ENCODE measurements around the gene STT3B.
"Not testable (repeated sequence)": the region's sequence is repeated elsewhere in the genome, so short reads cannot be mapped to it uniquely, and the experiment has no call there.

The STT3B gene

DNA sequence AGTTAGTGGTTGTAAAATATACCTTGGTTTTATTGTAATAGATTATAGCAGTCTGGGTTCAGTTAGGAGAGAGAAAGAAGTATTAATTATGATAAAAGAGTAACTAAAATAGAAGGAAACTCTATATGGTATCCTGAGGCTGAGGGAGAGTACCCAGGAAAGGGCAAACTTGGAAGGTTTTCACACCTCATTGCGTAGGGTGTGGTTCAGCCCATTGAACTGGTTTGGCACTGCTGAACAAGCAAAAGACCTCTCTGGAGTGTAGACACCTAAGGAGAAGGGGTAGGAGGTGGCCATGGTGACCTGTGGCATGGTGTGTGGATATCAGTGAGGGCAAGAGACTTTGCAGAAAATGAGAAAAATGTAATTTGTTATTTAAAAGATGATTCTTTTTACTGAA is 63.5 kb downstream of the STT3B start:
- no peak for DNase-seq

DNA sequence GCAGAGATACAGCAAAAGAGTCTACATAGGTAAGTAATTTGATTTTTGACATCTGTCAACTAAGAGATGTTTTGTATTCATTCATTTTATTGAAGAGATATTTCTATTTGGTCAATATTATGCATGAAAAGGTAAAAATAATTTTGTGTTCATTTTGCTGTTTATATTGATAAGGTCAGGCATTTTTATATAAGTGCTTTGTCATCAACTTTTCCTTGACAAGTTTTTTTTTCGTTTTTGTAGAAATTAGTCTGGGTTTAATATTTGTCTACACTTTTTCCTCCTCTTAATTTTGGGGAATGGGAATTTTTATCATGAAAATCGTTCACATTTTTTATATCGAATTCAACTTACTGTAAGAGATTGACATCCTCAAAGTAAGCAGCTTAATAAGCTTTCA is 67.7 kb downstream of the STT3B start:
- DNase-seq = no peak

DNA sequence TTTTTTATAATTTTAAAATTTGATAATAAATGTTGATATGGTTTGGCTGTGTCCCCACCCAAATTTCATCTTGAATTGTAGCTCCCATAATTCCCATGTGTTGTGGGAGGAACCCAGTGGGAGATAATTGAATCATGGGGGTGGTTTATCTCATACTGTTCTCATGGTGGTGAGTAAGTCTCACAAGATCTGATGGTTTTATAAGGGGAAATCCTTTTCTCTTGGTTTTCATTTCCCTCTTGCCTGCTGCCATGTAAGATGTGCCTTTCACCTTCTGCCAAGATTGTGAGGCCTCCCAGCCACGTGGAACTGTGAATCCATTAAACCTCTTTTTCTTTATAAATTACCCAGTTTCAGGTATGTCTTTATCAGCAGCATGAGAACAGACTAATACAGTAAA is 72.6 kb downstream of the STT3B start:
- DNase-seq = not testable (repeated sequence)

DNA sequence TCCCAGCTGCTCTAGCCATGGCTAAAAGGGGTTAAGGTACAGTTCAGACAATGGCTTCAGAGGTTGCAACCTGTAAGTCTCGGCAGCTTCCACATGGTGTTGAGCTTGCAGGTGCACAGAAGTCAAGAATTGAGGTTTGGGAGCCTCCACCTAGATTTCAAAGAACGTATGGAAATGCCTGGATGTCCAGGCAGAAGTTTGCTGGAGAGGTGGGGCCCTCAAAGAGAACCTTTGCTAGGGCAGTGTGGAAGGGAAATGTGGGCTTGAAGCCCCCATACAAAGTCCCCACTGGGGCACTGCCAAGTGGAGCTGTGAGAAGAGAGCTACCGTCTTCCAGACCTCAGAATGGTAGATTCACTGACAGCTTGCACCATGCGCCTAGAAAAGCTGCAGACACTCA is 73.7 kb downstream of the STT3B start:
- no peak for DNase-seq

DNA sequence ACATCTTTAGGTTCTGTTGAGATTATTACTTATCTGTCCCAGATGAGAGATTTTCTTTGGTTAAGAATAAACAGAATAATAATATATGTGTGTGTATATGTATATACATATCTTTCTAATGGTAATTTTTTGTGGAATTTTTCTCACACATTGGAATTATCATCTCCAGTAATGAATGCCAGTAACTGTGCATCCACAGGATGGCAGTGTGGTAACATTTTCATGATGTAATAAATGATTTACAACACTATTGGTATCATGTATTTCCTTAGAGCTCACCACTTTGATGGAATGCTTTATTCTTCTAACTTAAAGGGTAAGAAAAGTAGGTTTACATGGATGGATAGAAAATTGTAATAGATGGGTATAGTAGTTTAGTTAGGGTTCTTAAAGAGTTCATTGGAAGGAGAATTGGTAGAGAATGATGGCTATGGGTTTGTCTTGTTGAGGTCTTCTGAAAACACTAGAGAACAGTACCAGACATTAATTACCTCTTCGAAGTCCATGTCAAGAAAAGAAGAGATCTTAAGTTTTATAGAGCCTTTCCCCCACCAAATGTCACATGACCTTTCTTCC is 78.1 kb downstream of the STT3B start:
- DNase-seq = no peak

DNA sequence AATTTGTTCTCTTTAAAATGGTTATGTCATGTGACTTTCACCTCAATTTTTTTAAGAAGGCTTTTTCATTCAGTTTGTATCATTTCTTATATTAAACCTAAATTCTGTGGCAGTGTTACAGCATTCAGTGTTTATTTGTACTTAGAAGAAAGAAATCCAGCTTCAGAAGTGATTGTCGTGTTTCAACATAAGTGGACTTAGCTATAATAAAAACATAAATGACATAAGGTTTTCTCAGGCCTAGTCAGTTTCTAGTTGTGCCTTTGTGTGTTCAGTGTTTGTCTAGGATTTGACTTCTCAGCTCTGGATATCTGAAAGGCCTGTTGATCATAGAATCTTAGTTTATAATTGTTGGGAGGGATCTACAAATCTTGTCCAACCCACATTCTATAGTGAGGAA is 80.5 kb downstream of the STT3B start:
- DNase-seq = no peak

DNA sequence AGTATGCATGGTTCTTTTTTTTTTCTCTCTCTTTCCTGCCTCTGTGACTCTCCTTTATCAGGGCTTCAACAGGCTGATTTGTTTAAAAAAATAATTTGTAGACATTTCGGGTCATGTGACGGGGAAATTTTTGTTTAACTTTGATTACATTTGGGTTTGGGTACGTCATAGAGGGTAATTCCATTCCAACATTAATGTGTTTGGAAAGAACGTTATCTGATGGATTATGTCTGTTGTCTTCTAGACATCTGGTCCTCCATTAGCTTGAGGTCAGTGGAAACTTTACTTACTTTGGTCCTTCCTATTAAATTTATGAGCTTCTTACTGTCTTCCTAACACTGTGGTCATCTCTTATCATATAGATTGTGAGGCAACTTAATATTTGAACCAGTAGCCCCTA is 80.9 kb downstream of the STT3B start:
- no peak for DNase-seq

DNA sequence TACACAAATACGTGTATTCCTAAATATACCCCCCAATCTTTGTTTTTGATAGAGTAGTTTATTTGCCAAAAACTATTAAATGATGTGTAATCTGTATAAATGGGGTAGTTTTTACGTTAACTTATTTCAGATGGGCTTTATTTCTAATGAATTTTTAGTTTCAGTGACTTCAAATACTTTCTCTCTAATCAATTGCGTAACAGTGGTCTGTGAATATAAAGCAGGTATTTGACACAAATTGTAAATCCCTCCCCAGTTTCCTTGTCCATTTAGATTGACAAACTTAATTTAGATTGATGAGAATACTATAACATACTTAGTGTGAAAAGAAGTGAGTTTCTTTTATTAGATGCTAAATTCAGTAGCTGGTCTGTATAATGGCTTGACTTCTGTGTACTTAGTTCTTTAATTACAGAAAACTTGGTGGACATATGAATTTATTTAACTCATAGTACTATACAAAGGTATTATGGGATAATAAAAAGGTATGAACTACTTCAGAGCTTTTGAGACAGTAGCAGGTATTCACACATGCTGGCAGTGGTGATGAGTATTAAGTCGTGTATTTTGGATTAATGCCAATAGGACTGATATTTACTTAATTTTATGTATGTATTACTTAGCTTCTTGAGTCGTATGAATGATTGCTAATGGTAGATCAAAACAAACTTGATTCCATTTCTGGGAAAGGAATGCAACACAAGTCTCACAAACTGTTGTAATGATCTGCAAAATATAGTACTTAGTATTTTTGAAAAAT is 81.6 kb downstream of the STT3B start:
- no peak for DNase-seq

DNA sequence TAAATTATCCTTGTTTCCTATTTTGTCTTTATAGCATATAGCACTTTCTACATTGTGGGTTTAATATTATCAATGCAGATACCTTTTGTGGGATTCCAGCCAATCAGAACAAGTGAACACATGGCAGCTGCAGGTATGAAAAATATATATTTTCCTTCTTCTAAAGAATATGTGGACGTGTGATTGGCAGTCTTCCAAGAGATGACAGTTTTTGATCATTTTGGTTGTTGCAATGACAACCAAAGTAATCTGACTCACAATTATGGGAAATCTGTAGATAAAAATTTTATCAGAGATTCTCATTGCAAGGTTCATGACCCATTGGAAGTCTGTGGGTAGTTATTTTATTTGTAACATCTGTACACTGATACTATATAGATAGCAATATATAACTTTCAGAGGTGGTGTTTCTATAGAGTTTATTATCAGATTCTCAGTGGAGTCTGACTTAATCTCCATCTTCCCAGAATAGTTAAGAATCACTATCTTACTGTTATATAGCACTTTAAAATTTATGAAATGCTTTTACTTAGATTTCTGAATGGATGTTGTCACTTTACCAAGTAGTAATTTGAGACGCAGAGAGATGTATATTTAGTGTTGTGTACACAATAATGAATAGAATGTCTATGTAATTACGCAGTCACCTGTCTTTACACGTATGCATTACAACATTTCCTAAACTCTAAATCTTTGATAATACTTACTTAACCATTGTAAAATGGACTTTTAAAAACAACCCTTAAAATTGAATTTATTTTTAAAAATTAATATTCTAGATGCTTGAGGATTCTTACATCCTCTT is 82.5 kb downstream of the STT3B start:
- DNase-seq = no peak

DNA sequence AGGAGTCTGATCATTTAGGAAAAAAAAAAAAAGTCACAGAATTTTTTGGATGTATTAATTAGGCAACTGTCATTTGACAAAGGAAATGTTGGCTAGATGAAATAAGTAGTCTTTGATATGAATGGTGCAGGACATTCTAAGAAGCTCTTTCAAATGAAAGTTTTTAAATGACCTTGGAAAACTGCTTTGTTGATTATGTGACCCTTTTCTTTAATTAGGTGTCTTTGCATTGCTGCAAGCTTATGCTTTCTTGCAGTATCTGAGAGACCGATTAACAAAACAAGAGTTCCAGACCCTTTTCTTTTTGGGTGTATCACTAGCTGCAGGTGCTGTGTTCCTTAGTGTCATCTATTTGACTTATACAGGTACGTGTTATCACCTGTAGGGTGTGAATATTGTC is 84.0 kb downstream of the STT3B start:
- DNase-seq = no peak

DNA sequence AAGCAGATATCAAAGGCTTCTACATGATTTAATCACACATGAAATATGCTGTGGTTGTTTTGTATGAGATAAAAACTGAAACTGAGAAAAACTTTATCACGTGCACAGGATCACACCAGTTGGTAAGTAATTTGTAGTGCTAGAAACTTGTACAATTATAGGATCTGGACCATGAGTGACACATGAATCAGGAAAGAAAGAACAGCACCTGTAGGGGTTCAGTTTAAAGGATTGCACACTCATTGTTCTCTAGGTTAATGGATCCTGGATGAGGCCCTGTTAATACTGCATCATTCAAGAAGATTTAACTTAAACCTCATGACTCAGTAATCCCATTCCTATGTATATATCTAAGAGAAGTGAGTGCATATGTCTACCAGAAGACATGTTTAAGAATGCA is 87.9 kb downstream of the STT3B start:
- DNase-seq = no peak

DNA sequence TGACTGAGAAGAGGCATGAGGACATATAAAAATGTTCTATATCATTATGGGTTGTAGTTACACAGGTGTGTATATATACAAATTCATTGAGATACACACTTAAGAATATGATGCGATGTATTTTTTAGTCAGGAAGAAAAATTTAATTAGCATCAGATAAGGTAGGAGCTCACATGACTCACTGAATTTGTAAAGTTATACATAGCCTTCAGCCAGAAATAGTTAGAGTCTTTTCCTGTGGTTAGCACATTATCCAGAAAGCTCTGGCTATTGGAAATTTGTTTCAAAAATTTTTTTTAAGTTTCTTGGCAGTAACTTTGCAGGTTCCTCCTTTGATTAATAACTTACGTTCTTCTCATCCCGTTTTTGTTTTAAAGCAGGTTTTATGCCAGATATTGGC is 88.6 kb downstream of the STT3B start:
- DNase-seq = no peak

DNA sequence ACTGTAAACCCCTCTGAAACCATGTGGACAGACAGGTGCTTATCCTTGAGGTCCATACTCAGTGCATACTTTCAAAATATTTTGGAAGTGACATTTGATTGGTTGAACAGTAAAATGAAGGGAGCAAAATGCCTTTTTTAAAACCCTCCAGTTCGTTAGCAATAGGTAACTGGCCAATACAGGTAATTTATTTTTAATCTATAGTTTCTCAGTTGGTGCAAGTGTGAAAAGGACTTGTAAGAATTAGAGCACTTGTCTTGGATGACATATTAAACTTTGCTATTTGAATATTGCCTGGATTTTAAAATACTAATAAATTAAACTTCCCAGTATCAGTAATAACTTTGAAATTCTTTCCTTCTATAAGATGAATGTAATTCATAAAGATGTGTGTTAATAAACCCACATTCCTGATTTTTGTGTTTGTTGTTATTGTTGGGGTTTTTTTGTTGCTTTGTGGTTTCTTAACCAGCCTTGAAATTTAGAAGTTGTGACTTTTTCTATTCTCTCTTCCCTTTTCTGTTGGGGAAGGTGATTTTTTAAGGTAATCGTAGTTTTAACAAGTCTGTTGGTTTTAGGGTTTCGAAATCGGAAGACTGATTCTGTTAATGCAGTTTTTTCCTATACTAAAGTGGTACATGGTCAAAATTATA is 90.0 kb downstream of the STT3B start:
- DNase-seq = no peak

DNA sequence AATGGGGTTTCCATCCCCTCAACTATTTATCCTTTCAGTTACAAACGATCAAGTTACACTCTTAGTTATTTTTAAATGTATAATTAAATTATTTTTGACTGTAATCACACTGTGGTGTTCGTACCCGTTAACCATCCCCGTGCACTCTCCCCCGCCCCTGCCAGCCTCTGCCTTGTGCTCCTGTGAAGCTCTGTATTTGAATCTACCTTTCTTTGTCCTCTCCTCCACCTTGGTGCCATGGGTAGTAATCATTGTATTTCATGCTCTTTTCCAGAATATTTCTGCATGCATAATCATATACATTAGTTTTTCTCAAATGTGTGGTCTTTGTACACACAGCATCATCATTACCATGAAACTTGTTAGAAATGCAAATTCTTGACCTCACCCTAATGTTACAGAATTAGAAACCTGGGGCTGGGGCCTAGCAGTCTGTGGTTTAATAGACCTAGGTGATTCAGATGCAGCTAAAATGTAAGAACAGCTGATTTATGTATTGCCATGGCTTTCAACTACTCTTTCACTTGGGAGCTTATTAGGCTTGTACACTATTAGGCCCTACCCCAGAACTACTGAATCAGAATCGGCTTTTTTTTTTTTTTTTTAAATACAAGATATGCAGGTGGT is 91.5 kb downstream of the STT3B start:
- DNase-seq = no peak

DNA sequence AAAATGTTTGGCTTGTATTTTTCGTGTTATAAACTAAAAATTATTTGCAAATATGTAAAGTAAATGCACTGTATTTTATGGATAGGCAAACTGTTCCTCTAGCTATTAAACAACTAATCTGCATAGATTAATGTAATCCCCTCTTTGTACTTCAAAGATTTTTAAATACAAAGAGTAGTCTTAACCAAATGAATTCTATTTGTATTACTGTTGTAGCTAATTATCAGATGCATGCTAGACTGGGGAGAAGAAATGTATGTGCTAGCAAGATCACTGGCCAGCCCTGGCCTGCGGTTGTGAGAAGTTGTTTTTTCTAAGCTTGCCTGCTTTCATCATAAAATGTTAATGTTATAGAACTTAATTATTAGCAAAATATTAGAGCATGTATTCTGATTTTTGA is 92.6 kb downstream of the STT3B start:
- no peak for DNase-seq

DNA sequence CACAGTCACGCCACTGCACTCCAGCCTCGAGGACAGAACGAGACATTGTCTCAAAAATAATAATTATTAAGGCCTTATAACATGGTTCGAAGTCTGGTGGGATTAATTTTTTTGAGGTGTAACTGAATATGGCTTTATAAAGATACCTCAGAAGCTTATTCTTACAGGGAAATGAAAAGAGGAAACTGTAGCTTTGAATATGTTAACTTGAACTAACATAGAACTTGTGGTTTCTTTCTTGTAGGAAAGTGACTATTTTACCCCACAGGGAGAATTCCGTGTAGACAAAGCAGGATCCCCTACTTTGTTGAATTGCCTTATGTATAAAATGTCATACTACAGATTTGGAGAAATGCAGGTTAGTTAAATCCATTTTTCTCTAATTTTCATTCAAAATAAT is 96.3 kb downstream of the STT3B start:
- no peak for DNase-seq

DNA sequence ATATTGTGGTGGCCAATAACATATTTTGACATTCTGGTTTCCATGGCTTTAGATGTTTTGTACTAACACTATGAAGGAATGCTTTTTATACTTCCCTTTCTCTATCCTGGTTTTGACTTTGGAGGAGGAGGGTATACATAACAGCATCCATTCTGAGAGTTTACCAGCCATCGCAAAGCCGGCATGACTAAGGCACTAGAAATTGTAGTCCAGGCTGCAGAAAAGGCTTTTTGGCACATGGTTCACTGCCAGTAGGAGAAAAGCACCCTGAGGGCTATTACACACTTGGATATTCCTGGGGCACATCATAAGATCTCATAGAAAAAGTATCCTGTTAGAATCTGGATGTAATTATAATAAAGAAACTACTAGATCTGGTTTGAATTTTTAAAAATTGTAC is 101.8 kb downstream of the STT3B start:
- DNase-seq = no peak

DNA sequence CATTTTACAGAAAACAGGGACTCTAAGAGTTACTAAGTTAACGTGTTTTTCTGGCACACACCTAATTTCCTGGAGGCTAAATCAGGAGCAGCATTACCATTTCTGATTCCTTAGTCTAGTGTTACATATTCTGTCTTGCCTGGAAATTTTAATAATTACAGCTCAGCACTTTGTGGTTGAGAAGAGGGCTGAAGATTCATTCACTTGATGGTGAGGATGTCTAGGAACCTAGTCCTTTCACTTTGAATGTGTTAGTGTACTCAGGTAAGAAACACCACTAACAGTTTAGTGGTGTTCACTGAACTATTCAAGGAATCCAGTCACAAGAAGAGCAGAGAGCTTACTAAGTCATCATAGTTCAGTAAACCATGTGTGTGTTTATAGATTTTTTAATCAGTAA is 102.8 kb downstream of the STT3B start:
- DNase-seq = no peak

DNA sequence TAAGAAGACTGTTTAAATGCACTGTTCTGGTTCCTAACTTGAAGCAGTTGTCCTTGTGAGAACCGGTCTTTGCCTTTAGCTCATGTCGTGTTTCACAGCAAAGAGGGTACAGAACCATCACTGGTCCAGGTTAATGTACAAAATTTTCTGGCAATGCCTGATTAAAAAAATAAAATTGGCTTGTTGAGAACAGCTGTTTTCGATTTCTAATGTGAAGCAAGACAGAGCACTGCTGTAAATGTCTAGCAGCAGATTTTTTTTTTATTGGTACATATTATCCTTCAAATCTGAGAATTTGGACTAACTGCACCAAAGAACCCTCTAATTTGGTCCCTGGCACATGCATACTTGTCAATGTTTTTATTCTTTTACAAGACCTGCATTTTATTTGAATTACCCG is 103.3 kb downstream of the STT3B start:
- no peak for DNase-seq

DNA sequence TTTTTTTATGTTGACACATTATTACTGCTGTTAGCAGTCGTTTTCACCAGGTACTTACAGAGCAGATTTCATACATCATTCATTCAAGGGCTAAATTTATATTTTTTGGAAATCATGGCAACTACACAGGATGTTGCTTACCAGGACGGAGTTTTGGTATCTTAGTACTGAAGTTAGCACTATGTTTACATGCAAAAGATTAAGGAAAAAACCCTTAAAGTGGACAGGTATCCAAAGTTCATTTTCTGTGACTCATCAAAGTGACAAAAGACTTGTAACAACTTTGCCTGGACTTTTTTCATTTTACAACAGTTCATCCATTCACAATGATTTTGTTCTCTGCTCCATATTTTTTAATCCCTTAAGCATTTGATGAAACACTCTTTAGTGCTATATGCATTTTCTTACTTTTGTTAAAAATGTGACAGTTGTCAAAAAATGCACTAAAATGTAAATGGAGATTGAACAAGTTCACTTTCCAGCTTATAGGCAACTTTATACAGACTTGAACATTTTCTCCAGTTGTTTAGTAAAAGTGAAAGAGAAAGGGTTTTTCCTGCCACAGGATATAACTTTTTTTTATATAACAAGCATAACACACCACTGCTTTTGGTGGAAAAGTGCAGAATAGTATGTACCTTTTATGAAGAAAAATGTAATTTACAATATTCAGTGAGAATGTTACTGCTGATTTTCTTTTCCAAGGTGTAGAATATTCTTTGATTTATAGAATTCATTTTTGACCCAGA is 104.1 kb downstream of the STT3B start:
- DNase-seq = no peak

DNA sequence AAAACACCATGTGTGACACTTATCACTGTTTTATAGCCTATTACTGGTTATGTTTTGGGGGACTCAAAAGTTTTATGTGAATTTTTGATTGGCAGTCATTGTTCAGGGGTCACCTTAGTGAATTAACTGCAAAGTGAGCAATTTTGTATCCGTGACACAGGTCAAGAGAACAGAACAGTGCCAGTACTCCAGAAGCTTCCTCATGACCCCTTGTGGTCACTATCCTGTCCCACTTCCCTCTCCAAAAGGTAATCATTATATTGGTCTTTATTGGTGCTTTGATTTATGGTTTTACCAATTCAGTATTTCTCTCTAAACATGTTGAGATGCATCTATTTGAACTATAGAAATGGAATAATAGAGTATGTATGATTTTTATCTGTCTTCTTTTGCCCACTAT is 107.1 kb downstream of the STT3B start:
- no peak for DNase-seq

DNA sequence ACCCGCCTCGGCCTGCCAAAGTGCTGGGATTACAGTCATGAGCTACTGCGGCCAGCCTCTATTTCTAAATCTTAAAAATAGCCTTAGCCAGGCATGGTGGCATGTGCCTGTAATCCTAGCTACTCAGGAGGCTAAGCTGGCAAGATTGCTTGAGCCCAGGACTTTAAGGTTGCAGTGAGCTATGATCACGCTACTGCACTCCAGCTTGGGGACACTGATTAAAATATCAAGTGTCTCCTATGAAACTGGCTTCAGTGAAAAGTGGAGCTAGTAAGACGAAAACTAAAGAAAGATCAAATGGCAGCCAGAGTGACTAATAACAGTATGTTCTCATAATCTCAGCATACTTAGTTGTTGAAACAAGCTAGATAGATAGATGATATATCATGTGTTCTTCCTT is 112.5 kb downstream of the STT3B start:
- DNase-seq = no peak
